GM21717 (cell line): ENCODE measurements around the gene TFAP2B.

Source experiments
- ATAC-seq: cut with Tn5 transposase; IDR thresholded peaks from one replicate; pipeline ENCODE4 v1.9.1; 2021; ENCODE audit warnings: mild to moderate bottlenecking, moderate library complexity; ENCODE audit not compliant: unreplicated experiment

TFAP2B gene

GRCh38 chr6:50823094-50823920, 4.6 kb downstream of the TFAP2B start:
- ATAC-seq: no peak

- ATAC-seq: no peak
These were observed 5.9 kb downstream of the TFAP2B start for GRCh38 chr6:50824552-50824951.

GRCh38 chr6:50825375-50826036, 6.8 kb downstream of the TFAP2B start:
- no peak for ATAC-seq

- ATAC-seq: no peak
These were observed 7.5 kb downstream of the TFAP2B start for GRCh38 chr6:50826037-50826761.

- ATAC-seq: no peak
These were observed 8.1 kb downstream of the TFAP2B start for GRCh38 chr6:50826803-50827202.

- no peak for ATAC-seq
These were observed 10.4 kb downstream of the TFAP2B start for GRCh38 chr6:50829049-50829448.

GRCh38 chr6:50829898-50830444, 11.3 kb downstream of the TFAP2B start:
- no peak for ATAC-seq

GRCh38 chr6:50831186-50831585, 12.5 kb downstream of the TFAP2B start:
- no peak for ATAC-seq

GRCh38 chr6:50832912-50833311, 14.2 kb downstream of the TFAP2B start:
- no peak for ATAC-seq

GRCh38 chr6:50834929-50835410, 16.3 kb downstream of the TFAP2B start:
- no peak for ATAC-seq

GRCh38 chr6:50836231-50836630, 17.6 kb downstream of the TFAP2B start:
- no peak for ATAC-seq

- ATAC-seq: no peak
These were observed 19.1 kb downstream of the TFAP2B start for GRCh38 chr6:50837589-50838445.

- ATAC-seq: no peak
These were observed 21.6 kb downstream of the TFAP2B start for GRCh38 chr6:50840112-50840810.

GRCh38 chr6:50840811-50841192, 22.1 kb downstream of the TFAP2B start:
- ATAC-seq: no peak

- no peak for ATAC-seq
These were observed 23.8 kb downstream of the TFAP2B start for GRCh38 chr6:50842446-50842845.

- no peak for ATAC-seq
These were observed 24.3 kb downstream of the TFAP2B start for GRCh38 chr6:50842861-50843384.

GRCh38 chr6:50843842-50844241, 25.2 kb downstream of the TFAP2B start:
- ATAC-seq: no peak

- ATAC-seq: no peak
These were observed 26.9 kb downstream of the TFAP2B start for GRCh38 chr6:50845499-50846143.
